HG02943 (cell line): ENCODE measurements around the gene YJEFN3.

Experiments used
- ATAC-seq: cut with Tn5 transposase; IDR thresholded peaks from one replicate; pipeline ENCODE4 v1.9.1; 2021; ENCODE audit warnings: mild to moderate bottlenecking, low read depth, moderate library complexity; ENCODE audit not compliant: unreplicated experiment

Gene YJEFN3

GRCh38 chr19:19515642-19516519, 12.8 kb upstream of the YJEFN3 start, which contains the start of gene NDUFA13:
Gene NDUFA13, plus strand, starts transcription at chr19:19516225. Its CDS starts 14 bp downstream, at chr19:19516239.
- ATAC-seq, result peak; percentile 93

DNA sequence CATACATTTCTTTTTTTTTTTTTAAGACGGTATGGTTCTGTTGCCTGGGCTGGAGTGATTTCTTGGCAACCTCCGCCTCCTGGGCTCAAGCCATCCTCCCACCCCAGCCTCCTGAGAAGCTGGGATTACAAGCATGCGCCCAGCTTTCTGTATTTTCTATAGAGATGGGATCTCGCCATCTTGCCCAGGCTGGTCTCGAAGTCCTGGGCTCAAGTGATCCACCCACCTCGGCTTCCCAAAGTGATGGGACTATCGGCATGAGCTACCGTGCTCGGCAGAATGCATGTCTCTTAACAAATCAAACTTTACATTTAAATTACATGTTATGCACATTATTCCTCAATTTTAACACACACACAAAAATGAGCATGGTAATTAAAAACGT, 11.5 kb upstream of the YJEFN3 start:
- ATAC-seq, result no peak

- no peak for ATAC-seq
Observed at GRCh38 chr19:19520989-19521388, 7.7 kb upstream of the YJEFN3 start.

GRCh38 chr19:19523177-19523576, 5.5 kb upstream of the YJEFN3 start:
- no peak for ATAC-seq

DNA sequence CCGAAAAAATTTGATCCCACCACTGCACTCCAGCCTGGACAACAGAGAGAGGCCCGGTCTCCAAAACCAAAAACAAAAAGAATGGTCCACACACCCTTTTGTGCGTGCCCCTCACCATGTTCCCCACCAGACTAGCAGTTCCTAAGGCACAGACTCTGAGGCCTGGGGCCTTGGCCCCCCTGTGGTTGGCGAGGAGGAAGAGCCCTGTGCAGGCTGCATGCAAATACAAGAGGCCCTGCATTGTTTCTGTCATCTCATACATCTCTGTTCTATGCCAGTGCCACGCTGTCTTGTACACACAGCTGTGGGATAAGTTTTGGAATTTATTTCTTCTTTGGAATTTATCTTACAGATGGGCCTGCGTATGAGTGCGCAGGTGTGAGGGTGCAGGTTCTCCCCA, 4.7 kb upstream of the YJEFN3 start:
- ATAC-seq, result no peak

GRCh38 chr19:19525611-19526380, 2.9 kb upstream of the YJEFN3 start:
- ATAC-seq, result no peak

DNA sequence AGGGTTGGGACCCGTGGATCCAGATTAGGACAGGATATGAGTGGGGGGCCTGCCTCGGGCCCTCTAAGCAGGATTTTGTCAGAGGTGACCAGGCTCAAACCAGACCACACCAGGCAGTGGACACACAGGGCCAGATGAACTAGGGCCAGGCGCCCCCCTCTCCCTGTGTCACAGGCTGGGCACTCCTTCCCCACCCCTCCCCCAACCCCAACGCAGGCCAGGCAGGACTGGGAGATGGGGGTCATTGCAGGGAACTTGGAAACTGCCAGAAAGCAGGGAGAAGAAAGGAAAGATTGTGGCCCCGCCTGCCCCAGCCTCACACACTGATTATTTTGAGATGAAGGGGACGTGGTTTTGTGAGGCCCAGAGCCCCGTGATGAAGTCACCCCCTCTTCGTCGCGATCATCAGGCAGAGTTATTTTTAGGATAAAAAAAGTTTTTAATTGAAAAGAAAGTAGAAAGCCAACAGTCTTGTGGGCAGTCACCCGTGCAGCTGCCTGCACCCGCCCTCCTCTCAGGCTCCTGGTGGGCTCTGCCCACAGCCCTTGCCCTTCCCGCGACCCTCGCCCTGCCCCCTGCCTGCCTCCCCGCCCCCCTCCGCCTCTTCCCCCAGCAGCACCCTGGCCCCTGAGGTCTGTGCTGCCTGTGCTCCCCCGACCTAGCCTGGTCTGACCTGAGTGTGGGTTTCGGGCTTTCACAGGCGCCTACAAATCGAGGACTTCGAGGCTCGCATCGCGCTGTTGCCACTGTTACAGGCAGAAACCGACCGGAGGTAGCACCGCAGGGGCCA, 1.9 kb upstream of the YJEFN3 start:
- no peak for ATAC-seq

DNA sequence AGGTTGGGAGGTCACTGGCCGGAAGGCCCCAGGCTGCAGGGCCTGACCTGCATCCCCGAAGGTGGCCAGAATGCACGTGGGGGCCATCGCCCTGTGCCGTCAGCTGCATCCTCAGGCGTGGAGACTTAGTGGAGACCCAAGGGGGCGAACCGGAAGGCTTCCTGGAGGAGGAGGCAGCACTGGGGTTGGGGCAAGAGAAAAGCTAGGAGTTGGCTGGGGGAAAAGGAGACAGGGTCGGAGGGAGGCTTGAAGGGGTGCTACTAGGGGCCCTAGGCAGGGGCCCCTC, 1.4 kb upstream of the YJEFN3 start:
- ATAC-seq, result no peak

- ATAC-seq, result no peak
Observed at GRCh38 chr19:19527674-19528625, 761 bp upstream of the YJEFN3 start.

GRCh38 chr19:19529783-19530422, 1.2 kb downstream of the YJEFN3 start:
- no peak for ATAC-seq

GRCh38 chr19:19530423-19530804, 1.7 kb downstream of the YJEFN3 start:
- ATAC-seq, result no peak

- ATAC-seq, result no peak
Observed at GRCh38 chr19:19530889-19531288, 2.2 kb downstream of the YJEFN3 start.

- ATAC-seq, result no peak
Observed at GRCh38 chr19:19531951-19532805, 3.5 kb downstream of the YJEFN3 start.

DNA sequence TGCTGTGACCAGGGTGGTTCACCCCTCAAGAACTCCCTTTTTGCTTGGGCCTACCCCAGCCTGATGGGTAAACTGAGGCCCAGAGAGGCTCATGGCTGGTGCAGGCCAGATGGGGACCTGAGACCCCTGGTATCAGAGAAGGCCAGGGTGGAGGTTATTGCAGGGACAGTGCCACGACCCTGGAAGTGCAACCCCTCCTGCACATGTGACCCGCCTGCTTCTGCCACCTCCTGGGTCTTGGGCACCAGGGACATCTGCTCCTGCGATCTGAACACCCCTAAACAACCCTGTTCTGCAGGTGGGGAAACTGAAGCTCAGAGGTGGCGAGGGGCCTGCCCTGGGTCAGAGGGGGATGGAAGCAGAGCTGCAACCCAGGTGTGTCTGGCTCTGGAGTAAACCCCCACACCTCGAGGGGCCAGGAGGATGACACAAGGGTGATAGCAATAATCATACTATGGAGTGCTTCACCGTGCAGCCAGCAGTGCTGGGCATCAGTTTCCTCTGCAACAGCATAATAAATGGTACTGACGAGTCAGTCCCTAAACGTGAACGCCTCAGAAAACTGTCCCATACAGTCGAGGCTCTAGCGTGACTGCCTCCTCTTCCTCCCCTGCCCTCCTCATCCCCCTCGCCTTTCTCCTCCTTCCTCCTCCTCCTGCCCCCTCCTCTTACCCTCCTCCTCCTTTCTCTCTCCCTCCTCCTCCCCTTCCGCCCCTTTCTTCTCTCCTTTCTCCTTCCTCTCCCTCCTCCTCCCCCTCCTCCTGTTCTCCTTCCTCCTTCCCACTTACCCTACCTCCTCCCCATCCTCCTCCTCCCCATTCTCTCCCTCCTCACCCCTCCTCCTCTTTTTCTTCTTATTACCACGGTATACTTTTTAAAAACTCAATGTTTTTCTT, 4.3 kb downstream of the YJEFN3 start:
- ATAC-seq, result no peak

DNA sequence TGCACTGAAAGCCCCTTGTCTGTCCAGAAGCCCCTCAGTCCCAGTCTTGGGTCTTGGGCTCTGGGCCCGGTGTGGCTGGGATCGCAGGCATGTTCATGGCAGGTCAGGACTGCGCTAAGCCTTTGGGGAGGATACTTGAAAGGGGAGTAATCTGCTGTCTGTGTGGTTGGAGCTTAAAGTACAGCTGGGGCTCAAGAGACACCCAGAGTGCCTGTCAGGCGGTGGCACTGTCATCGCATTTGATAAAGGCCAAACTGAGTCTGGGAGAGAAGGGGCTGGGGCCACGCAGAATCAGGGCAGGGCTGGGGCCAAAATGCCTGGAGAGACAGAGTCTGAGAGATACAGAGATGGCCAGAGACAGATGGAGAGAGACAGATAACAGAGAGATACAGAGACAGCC, 5.1 kb downstream of the YJEFN3 start:
- no peak for ATAC-seq

- ATAC-seq, result no peak
Observed at GRCh38 chr19:19534556-19535265, 6.0 kb downstream of the YJEFN3 start.
